ENCODE results near the gene USP28.
"Not testable (repeated sequence)": the region's sequence is repeated elsewhere in the genome, so short reads cannot be mapped to it uniquely, and the experiment has no call there.

USP28 gene, protein sequence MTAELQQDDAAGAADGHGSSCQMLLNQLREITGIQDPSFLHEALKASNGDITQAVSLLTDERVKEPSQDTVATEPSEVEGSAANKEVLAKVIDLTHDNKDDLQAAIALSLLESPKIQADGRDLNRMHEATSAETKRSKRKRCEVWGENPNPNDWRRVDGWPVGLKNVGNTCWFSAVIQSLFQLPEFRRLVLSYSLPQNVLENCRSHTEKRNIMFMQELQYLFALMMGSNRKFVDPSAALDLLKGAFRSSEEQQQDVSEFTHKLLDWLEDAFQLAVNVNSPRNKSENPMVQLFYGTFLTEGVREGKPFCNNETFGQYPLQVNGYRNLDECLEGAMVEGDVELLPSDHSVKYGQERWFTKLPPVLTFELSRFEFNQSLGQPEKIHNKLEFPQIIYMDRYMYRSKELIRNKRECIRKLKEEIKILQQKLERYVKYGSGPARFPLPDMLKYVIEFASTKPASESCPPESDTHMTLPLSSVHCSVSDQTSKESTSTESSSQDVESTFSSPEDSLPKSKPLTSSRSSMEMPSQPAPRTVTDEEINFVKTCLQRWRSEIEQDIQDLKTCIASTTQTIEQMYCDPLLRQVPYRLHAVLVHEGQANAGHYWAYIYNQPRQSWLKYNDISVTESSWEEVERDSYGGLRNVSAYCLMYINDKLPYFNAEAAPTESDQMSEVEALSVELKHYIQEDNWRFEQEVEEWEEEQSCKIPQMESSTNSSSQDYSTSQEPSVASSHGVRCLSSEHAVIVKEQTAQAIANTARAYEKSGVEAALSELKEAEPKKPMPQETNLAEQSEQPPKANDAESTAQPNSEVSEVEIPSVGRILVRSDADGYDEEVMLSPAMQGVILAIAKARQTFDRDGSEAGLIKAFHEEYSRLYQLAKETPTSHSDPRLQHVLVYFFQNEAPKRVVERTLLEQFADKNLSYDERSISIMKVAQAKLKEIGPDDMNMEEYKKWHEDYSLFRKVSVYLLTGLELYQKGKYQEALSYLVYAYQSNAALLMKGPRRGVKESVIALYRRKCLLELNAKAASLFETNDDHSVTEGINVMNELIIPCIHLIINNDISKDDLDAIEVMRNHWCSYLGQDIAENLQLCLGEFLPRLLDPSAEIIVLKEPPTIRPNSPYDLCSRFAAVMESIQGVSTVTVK

DNA sequence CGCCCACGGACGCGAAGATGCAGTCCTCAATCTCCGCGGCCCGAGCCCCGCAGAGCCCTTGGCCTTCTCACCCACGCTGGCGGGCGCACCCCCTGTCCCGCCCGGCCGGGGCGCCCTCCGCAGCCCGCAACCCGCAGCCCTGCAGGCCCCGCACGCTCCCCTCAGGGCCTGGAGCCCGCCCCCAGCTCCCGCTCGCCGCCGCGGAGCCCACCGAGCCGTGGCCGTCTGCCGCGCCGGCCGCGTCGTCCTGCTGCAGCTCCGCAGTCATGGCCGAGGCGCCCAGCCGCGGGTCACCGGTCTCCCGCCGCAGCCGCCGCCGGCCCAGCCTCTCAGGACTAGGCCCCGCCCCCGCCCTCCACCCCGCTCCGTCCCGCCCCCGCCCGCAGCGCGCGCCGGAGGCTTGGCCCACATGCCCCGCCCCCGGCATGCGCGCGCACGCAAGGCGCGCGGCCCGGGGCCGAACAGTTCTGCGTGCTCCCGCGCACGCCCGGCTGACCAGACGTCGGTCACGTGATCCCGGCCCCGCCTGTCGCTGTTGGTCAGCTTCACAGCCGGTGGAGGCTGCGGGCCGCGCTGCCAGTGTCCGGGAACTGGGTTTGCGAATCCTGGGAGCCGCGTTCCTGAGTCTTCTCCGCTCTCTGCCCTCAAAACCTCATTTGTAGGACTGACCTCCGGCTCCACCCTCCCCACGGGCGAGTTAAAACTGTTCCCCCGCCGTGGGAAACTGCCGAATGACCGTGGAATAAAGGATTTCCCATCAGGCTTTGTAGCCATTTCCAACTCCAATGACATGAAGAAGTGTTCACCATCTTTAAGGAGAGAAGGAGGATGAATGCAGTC is at the start of gene USP28:
Gene USP28 (minus strand): TSS at position 339 of the 840 bp plus-strand sequence. CDS start 71 bp downstream, at position 268.
- DNase-seq: peak; percentile 83

DNA sequence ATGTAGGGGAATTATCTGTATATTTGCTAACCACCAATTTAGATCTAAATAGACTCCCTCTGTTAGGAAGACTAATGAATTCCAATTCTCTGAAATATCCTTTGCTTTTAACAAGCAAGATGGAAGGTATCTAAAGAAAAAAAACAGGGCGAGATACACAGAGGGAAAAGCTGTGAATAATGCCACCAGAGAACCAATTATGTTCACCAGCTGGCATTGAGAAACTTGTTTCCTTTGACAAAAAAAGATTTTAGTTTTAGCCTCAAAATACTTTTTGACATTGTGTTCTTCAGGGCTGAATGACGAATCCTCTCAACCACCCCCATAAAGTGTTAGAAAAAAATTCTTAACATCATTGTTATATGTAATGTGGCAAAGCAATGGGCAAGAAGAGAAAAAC is 48.2 kb upstream of the USP28 start:
- no peak for DNase-seq

DNA sequence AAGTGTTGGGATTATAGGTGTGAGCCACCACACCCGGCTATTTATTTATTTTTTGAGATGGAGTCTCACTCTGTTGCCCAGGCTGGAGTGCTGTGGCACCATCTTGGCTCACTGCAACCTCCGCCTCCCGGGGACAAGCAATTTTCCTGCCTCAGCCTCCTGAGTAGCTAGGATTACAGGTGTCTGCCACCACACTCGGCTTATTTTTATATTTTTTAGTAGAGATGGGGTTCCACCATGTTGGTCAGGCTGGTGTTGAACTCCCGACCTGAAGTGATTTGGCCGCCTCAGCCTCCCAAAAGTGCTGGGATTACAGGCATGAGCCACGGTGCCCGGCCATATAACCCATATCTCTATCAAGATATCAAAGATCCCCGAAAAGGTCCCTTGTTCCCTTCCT is 36.1 kb upstream of the USP28 start:
- DNase-seq: not testable (repeated sequence)

DNA sequence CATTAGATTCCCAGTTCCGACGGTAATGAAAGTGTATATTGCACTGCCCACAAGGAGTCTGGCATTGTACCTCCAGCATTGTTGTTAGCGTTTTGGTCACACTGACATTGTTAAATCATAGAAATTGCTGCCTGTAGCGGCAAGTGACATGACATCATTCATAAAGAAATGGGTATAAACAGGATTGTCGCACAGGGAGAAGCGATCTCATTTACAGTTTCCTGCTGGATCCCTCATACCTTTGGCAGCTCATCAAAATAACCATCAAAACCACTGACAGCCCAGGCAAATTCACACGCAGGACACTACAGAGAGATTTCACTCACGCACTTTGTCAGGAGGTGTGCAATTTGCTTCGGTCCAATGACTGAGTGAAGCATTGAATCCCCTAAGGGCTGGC is 32.7 kb upstream of the USP28 start:
- DNase-seq: no peak

DNA sequence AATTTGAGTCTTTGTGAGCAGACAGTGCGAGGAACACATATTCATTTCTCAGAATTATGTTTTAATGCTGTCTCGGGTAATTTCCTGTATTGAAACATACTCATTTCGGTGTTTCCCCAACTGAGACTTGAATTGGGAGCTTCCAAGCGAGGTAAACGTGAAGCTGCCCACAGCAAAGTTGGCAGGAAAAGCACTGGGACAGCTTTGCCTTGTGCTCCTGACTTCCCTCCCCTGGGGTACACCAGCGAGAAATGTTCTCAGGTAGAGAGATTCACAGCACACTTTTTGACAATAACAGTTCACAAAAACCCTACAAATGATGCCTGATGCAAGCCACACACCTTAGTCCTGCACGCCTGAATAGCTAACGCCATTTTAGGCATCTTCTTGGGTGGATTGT is 32.3 kb upstream of the USP28 start:
- DNase-seq: no peak

DNA sequence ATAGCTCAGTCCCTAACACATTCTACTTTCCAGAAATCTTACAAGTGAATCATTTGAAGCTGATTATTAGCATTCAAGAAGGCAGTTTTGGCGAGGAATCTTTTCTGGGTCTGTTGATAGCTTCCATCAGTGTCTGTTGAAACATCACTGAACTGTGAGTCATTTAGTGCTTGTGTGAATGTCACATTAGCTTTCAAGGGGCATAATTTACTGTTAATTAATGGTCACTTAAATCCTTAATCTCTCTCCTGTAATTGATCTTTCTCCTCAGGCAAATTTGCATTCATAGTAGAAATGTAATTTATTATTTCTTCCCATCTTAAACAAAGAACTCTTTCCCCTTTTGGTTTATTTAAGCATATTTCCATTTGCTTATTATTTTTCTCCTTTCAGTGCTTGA is 31.8 kb upstream of the USP28 start:
- no peak for DNase-seq

DNA sequence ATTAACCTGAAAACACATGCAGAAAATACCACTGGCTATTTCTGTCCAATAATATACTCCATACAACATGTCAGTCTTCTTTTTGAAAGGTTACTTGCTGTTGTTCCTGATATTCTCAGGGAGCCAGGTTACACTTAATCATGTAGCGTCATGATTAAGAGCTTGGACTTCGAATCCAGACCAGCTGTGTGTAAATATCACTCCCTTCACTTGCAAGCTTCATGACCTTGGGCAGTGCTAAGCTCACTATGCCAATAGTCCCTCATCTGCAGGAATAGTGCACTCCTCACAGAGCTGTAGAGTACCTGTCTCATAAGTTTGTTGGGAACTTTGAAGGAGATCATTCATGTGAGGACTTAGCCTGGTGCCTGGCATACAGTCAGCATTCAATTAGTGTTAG is 31.1 kb upstream of the USP28 start:
- DNase-seq: no peak

DNA sequence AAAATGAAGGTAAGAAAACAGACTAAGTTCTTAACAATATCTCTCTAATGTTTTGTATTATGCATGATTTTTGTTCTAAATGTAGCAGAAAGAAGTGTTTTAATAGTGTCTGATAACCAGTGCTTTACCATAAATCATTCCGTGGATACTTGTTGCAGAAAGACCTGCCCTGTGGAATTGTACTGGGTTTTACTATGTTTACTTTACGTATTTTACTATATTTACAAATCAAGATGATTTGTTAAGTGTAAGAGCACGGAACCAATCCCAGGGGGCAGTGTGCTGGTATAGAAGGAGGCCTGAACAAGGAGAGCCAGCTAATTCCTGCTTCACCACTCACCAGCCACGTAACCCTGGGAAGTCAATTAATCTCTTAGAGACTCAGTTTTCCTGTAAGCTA is 30.7 kb upstream of the USP28 start:
- no peak for DNase-seq

DNA sequence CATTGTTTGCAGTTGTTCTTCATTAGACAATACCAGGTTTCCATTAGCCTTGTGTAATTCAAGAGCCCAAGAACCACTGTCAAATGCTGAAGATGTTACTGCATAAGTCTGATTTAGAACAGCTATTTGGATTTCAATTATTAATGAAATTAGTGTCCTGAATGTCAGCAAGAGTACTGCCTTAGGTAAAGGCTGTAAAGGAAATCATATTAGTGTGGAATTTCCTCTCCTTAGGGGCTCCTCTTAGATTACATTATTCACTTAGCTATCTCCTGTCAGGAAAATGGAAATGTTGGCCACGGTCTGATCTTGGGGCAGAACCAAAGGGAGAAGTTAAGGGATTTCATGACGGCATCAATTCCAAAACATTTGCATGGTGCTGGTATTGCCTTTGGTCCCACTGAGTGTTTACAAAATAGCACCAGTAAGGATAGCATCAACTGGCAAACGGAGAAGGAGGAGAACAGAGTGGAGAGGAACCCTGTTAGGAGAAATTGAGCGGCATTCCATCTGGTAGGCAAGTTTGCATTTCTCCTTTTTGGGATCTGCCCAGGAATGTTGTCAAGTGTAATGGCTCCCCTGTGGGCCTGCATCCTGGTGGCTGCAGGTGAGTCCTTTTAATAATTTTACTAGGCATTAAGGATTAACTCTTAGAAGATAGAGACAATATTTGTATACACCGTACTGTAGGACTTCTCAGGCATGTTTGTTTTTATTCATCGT is 29.2 kb upstream of the USP28 start, which contains the start of gene HTR3B:
Gene HTR3B (plus strand): TSS at position 418 of the 723 bp plus-strand sequence. CDS start 138 bp downstream, at position 556.
- DNase-seq: no peak

DNA sequence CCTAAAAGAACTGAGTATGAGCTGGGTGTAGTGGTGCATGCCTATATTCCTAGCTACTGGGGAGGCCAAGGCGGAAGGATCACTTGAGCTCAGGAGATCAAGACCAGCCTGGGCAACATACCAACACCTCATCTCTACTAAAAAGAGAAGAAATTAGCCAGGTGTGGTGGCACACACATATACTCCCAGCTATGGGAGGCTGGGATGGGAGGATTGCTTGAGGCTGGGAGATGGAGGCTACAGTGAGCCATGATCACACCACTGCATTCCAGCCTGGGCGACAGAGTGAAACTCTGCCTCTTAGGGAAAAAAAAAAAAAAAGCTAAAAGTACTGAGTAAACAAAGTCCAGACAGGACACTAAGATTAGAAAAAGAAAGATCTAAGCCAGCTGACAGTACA is 25.8 kb upstream of the USP28 start:
- no peak for DNase-seq

DNA sequence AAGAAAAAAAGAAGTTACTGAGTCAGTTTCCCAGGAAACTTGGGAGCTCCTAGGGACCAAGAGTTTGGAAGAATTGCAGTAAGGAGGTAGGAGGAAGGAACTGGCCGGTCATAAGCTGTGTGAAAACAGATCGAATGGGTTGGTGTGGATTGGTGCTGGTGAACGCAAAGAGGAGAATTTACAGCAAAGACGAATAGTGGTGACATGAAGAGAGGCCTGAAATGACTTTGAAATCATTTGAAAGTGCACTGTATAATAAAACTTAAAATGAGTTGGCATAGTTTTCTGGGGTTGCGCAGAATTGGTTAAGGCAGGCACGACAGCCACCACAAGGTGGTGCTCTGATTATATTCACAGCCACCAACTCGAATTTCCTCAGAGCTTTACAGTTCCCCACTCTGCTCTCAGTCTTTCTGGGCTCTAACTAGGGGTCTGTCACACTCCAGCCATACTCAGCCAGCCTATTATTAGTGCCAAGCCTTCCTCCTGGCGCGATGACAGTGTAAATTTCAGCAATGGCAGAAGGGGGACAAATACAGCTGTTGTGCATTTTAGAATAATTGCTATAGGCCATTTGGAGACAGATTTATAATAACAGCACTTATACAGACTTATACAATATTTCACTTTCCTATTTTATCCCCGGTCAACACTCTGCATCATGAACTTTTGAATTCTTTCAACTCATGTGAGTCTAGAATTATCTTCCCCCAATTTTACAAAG is 20.9 kb upstream of the USP28 start:
- DNase-seq: peak; percentile 31

DNA sequence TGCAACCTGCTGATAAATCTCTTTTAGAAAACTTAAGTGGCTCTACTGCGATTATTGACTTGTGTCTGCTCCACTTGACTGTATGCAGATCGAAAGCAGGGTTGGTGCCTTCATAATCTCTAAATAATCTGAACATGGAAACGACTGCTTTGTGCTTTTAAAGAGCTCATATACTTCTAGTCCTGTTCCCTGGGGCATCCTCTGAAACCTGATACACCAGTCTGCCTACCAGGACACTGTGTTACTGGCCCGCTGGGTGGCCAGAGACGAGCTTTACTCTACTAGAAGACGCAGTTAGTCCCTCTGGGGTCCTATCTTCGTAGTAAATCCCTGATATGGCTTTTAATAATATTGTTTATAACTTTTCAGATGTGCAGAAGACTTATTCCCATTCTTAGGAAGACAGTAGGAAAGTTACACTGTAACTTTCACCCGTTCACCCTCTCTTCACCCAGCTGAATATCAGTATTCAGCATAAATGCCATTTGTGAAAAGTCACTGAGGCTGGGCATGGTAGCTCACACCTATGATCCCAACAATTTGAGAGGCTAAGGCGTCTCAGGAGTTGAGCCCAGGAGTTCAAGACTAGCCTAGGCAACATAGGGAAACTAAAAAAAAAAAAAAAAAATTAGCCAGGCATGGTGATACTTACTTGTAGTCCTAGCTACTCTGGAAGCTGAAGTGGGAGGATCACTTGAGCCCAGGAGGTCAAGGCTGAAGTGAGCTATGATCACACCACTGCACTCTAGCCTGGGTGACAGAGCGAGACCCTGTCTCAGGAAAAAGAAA is 20.2 kb upstream of the USP28 start:
- DNase-seq: no peak

DNA sequence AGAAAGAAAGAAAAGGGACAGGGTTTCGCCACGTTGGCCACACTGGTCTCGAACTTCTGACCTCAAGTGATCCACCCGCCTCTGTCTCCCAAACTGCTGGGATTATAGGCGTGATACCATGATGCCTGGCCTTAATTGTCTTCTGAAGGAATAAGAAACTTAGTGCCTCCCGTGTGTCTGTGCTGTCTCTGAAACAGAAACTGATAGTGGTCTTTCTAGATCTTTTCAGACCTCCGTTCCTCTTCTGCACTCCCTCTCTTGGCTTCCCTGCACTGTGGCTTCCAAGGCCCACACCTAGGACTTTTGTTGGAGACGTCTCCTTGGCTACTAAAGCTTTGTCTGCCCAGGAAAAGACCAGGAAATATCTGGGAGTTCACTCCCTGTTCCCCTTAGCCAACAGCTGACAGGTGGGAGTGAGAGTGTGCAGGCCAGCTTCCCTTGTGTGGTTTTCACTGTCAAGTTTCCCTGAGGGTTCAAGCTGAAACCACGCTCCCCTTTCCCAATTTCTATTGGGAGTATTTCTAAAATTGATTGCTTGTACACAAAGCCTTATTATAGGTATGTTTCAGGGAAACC is 19.1 kb upstream of the USP28 start:
- DNase-seq: no peak

DNA sequence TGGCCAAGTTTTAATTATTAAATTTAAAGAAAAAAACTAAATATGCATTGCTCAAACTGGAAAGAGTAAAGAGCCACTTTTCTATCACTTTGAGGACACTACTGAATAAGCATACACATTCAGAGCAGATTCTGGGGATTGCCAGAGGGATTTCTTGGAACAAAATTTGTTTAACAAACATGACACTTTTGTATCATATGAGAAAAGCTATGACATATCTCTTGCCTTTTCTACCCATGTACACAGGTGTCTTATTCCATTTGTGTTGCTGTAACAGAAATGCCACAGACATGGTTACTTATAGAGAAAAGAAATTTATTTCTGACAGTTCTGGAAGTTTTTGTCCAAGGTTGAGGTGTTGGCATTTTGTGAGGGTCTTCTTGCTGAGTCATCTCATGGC is 13.5 kb upstream of the USP28 start:
- DNase-seq: no peak

DNA sequence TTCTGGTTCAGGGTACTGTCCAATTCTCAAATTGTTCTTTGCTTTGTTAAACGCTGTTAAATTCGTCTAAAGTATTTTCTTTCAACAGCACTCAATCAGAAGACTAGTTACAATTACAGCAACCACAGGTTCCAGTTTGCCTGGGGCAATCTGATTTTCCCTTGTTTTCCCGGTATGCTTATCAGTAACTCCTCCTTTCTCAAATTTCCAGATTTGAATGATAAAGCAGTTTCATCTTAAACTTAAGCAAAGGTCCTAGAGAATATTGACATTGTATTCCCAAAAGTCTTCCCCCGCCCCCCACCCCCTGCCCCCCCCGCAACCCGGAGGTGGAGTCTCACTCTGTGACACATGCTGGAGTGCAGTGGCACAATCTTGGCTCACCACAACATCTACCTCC is 10.5 kb upstream of the USP28 start:
- no peak for DNase-seq

DNA sequence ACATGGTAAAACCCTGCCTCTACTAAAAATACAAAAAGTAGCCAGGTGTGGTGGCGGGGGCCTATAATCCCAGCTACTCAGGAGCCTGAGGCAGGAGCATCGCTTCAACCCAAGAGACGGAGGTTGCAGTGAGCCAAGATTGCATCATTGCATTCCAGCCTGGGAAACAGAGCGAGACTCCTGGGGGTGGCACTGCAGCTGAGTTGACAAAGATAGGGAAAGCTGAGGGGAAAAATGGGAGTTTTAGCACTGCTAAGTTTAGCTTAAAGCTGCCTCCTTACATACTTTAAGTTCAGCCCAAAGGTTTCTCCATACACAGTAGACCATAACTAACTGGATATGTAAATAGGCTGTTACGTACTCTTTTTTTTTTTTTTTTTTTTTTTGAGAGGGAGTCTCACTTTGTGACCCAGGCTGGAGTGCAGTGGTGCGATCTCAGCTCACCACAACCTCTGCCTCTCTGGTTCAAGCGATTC is 9.0 kb upstream of the USP28 start:
- DNase-seq: no peak

DNA sequence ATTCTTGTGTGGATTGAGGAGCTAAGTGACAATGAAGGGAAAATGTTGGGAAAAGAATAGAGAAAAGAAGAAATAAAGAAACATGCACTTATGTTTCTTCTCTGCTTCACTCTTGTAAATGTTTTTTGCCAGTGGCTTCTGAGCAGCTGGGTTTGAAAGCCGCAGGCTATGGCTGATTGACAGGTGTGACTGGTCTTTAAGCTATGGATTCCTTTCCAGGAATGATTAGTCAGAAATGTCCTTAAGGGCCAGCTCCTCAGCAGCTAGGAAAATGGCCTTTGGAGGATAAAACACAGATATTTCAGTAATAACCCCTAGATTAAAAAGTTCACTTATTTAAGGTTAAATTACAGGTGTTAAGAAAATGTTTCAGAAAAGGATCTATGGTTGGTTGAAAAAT is 6.5 kb upstream of the USP28 start:
- DNase-seq: no peak

DNA sequence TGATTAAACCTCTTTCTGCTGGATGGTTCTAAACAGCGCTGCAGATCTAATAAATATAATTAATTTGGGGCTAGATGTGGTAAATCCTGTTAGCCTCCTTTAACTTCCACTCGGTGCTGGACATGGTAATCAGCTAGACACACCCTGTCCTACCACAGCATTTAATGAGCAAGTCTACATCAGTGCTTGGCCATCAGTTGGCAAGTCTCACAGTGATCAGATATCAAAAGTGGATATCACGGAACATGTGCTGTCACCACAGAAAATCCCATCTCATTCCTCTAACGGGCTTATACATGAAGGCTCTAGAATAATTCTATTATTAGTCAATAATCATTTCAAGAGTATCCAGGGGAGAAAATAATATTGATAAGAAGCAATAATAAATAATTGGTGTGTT is 5.6 kb upstream of the USP28 start:
- DNase-seq: no peak

DNA sequence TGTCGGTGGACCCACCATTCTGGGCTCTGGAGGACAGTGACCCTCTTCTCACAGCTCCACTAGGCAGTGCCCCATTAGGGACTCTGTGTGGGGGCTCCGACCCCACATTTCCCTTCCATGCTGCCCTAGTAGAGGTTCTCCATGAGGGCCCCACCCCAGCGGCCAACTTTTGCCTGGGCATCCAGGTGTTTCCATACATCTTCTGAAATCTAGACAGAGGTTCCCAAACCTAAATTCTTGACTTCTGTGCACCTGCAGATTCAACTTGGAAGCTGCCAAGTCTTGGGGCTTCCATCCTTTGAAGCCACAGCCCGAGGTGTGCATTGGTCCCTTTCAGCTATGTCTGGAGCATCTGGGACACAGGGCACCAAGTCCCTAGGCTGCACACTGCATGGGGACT is 4.1 kb upstream of the USP28 start:
- not testable (repeated sequence) for DNase-seq

DNA sequence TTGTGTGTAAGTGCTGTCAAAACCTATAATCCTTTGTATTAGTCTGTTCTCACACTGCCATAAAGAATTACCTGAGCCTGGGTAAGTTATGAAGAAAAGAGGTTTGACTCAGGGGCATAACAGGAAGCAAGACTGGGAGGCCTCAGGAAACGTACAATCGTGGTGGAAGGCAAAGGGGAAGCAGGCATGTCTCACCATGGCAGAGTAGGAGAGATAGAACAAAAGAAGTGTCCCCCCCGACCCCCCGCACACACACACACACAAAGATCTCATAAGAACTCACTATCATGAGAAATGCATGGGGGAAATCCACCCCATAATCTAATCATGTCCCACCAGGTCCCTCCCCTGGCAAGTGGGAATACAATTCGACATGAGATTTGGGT is 2.3 kb upstream of the USP28 start:
- no peak for DNase-seq

Measured in NCI-H2081 treated with DMSO at 0.1 percent for 48 hours (cell line).